ENCODE results near the gene ZBTB34.

DNA sequence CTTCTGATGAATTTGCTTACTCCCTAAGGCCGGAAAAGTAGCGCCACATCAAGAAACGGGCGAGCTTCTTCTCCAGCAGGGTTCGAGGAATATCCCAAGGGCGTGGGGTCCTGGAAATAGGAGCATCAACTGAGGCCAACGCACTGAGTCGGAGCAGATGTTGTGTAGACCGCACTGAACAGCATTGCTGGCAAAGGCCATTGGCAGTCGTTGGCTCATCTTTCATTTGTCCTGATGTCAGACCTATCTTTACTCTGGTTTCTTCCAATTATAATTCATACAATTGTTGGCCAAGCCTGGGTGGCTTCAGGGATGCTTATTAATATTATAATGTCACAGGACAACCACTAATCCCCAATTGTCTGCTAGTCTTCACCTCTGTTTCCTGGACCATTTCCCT, 26.5 kb downstream of the ZBTB34 start:
- TF ChIP-seq TAF1 (IDR thresholded peaks at IDR 0.05; ENCODE audit: borderline replicate concordance, low read depth, low read length) (no peak), POLR2AphosphoS5 (IDR thresholded peaks at IDR 0.05; ENCODE audit: low read depth, low read length) (no peak)

All from GM12892 (cell line).